A673 (cell line): ENCODE results near the gene CUBN. TPM values are rescaled to one million over a fixed set of nuclear protein-coding genes. Genes with fewer than 3 reads are reported as not detected.

ENCODE experiments used
- BruUV-seq: library from RNA; stranded (reverse); fragments of 400-500 nt; replicated peaks from 2 replicates; lab custom pipeline; 2021; lab: Mats Ljungman, UMichigan
- CTCF ChIA-PET: fragments of 300-600 bp; sonication (Branson Sonifier 250); formaldehyde crosslinking; loops from one replicate; lab custom pipeline; 2022; ENCODE audit warnings: antibody characterized with exemption; lab: Charles Lee
- POLR2A ChIA-PET: fragments of 300-600 bp; sonication (Branson Sonifier 250); formaldehyde crosslinking; loops from one replicate; lab custom pipeline; 2022; ENCODE audit warnings: antibody characterized with exemption; ENCODE audit not compliant: low non-redundant PET; lab: Charles Lee
- DNase-seq: peaks from one replicate; pipeline ENCODE4 v3.0.0-alpha.2; 2015; ENCODE audit warnings: low spot score
- H3K27ac ChIP-seq: fragments of 200-600 bp; sonication (generic); 2 replicates; pipeline ENCODE4 v1.5.1; 2016; ENCODE audit warnings: mixed run types, low read depth, mild to moderate bottlenecking, mixed read lengths, antibody characterized with exemption, low read length; ENCODE audit not compliant: poor library complexity, severe bottlenecking
- H3K27me3 ChIP-seq: fragments of 200-600 bp; sonication (generic); replicated peaks from 2 replicates; pipeline ENCODE4 v1.6.1; 2017; ENCODE audit warnings: mixed run types, low read depth, mild to moderate bottlenecking, mixed read lengths, antibody characterized with exemption, low read length; ENCODE audit not compliant: insufficient read depth, poor library complexity
- H3K36me3 ChIP-seq: fragments of 200-600 bp; sonication (generic); 2 replicates; pipeline ENCODE4 v1.6.1; 2016; ENCODE audit warnings: mixed run types, mild to moderate bottlenecking, mixed read lengths, antibody characterized with exemption, low read length; ENCODE audit not compliant: insufficient read depth, poor library complexity, severe bottlenecking
- H3K4me1 ChIP-seq: fragments of 200-600 bp; sonication (generic); 2 replicates; pipeline ENCODE4 v1.6.1; 2017; ENCODE audit warnings: mixed run types, mild to moderate bottlenecking, mixed read lengths, antibody characterized with exemption, low read length; ENCODE audit not compliant: insufficient read depth, poor library complexity, severe bottlenecking
- H3K4me3 ChIP-seq: fragments of 200-600 bp; sonication (generic); 2 replicates; pipeline ENCODE4 v1.5.1; 2016; ENCODE audit warnings: low read depth, mixed run types, mild to moderate bottlenecking, mixed read lengths, low read length; ENCODE audit not compliant: poor library complexity, severe bottlenecking
- H3K9me3 ChIP-seq: fragments of 200-600 bp; sonication (generic); 2 replicates; pipeline ENCODE4 v1.6.1; 2016; ENCODE audit warnings: mixed run types, low read depth, mild to moderate bottlenecking, mixed read lengths, antibody characterized with exemption, low read length; ENCODE audit not compliant: poor library complexity, severe bottlenecking
- CTCF ChIP-seq: fragments of 300-800, 200-600 bp; sonication (generic); conservative IDR thresholded peaks from 2 replicates; pipeline ENCODE4 v1.5.1; 2017; ENCODE audit warnings: low read depth, mild to moderate bottlenecking, antibody characterized with exemption, low read length, moderate library complexity, mixed read lengths
- EZH2 ChIP-seq: fragments of 200-600 bp; sonication (generic); IDR thresholded peaks from 2 replicates; pipeline ENCODE4 v1.6.1; 2017; ENCODE audit warnings: borderline replicate concordance, low read depth, mild to moderate bottlenecking, mixed read lengths, antibody characterized with exemption, low read length; ENCODE audit not compliant: poor library complexity, severe bottlenecking
- intact Hi-C: fragments of 100-400 bp; cut with micrococcal nuclease; formaldehyde crosslinking; loops from one replicate; pipeline ENCODE4 v1.10.0; 2022; ENCODE audit not compliant: unreplicated experiment
- total RNA-seq: library from RNA; stranded (reverse); gene quantifications from 2 replicates; pipeline ENCODE4 v1.2.3, GENCODE V29; 2021

The CUBN gene
- total RNA-seq, 1 experiment from 2014 or later = 3.4 TPM

- H3K9me3 ChIP-seq = no peaks in the 10 kb centered on the region
- intact Hi-C loops = no loop called here
- BruUV-seq = no TSS peak
- H3K27ac ChIP-seq = no peak overlapping the region
- no peaks in the 10 kb centered on the region for H3K36me3 ChIP-seq
- H3K27me3 ChIP-seq = no peaks in the 10 kb centered on the region
- H3K4me3 ChIP-seq = no peak overlapping the region
- no peak for DNase-seq
- peaks cover 59% of the 10 kb centered on the region for H3K4me1 ChIP-seq
- POLR2A ChIA-PET = no interaction called here
- TF ChIP-seq CTCF (no peak), EZH2 (no peak)
- CTCF ChIA-PET = no interaction called here
These were observed 182.5 kb downstream of the CUBN start for GRCh38 chr10:16947069-16947468.

DNA sequence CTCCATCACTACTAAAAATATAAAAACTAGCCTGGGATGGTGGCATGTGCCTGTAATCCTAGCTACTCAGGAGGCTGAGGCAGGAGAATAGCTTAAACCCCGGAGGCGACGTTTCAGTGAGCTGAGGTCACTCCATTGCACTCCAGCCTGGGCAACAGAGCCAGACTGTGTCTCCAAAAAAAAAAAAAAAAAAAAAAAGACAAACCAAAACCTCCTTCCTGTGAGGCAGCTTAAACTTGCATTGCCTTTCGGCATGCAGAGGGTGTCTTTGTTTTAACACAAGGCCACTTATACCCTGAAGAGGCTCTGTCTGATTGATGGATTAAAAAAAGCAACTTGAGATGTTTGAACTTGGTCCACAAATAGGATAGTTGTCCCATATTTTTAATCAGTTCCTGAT lies 184.0 kb downstream of the CUBN start:
- Histone ChIP-seq H3K27ac (no peak overlapping the region), H3K9me3 (no peaks in the 10 kb centered on the region), H3K4me1 (peaks cover 44% of the 10 kb centered on the region), H3K27me3 (no peaks in the 10 kb centered on the region), H3K4me3 (no peak overlapping the region), H3K36me3 (no peaks in the 10 kb centered on the region)
- intact Hi-C loops = no loop called here
- no TSS peak for BruUV-seq
- ChIA-PET CTCF (no interaction called here), POLR2A (no interaction called here)
- TF ChIP-seq EZH2 = no peak
- TF ChIP-seq CTCF = no peak
- DNase-seq = no peak

GRCh38 chr10:16944986-16945385 lies 184.6 kb downstream of the CUBN start:
- Histone ChIP-seq H3K36me3 (no peaks in the 10 kb centered on the region), H3K27ac (peak overlapping the region; percentile 80), H3K27me3 (no peaks in the 10 kb centered on the region), H3K4me1 (peaks cover 40% of the 10 kb centered on the region), H3K9me3 (no peaks in the 10 kb centered on the region), H3K4me3 (no peak overlapping the region)
- ChIA-PET CTCF (no interaction called here), POLR2A (interaction anchor here (0.6 kb wide), 1 partner anchor 285 kb away, joined by 6 read pairs; no protein-coding TSS in a partner anchor)
- intact Hi-C loops = no loop called here
- BruUV-seq = no TSS peak
- no peak for DNase-seq
- TF ChIP-seq EZH2 (no peak), CTCF (no peak)
